CD4-positive, alpha-beta T cell treated with Interleukin-2 at 100 ng/mL for 4 hours (primary cell): ENCODE results near the gene PCLO.

Experiments
- DNase-seq: peaks from one replicate; pipeline ENCODE4 v3.0.0-alpha.2; 2020; ENCODE audit warnings: low spot score

The PCLO gene

GRCh38 chr7:82839063-82839462 is 323.6 kb downstream of the PCLO start:
- no peak for DNase-seq

GRCh38 chr7:82838314-82838713 is 324.4 kb downstream of the PCLO start:
- DNase-seq: no peak

GRCh38 chr7:82823073-82823472 is 339.6 kb downstream of the PCLO start:
- no peak for DNase-seq

GRCh38 chr7:82821037-82821436 is 341.6 kb downstream of the PCLO start:
- no peak for DNase-seq

GRCh38 chr7:82818171-82818570 is 344.5 kb downstream of the PCLO start:
- DNase-seq: no peak

- no peak for DNase-seq
These were observed 346.4 kb downstream of the PCLO start for GRCh38 chr7:82816272-82816671.

GRCh38 chr7:82810558-82811259 is 352.0 kb downstream of the PCLO start:
- DNase-seq: no peak

- no peak for DNase-seq
These were observed 354.1 kb downstream of the PCLO start for GRCh38 chr7:82808633-82809032.

GRCh38 chr7:82805527-82805960 is 357.1 kb downstream of the PCLO start:
- no peak for DNase-seq

- DNase-seq: no peak
These were observed 359.3 kb downstream of the PCLO start for GRCh38 chr7:82803411-82803810.

GRCh38 chr7:82789883-82790609 is 372.6 kb downstream of the PCLO start:
- DNase-seq: no peak

- DNase-seq: no peak
These were observed 384.7 kb downstream of the PCLO start for GRCh38 chr7:82778021-82778420.

- DNase-seq: no peak
These were observed 399.8 kb downstream of the PCLO start for GRCh38 chr7:82762880-82763279.

GRCh38 chr7:82760831-82761230 is 401.9 kb downstream of the PCLO start:
- no peak for DNase-seq

- DNase-seq: no peak
These were observed 402.6 kb downstream of the PCLO start for GRCh38 chr7:82760074-82760473.

GRCh38 chr7:82755705-82756551 is 406.8 kb downstream of the PCLO start:
- no peak for DNase-seq

GRCh38 chr7:82750007-82750406 is 412.7 kb downstream of the PCLO start:
- no peak for DNase-seq

GRCh38 chr7:82745820-82746219 is 416.9 kb downstream of the PCLO start:
- no peak for DNase-seq

- DNase-seq: no peak
These were observed 417.6 kb downstream of the PCLO start for GRCh38 chr7:82745117-82745516.

- no peak for DNase-seq
These were observed 420.5 kb downstream of the PCLO start for GRCh38 chr7:82742163-82742562.

- DNase-seq: no peak
These were observed 421.2 kb downstream of the PCLO start for GRCh38 chr7:82741493-82741892.

- DNase-seq: no peak
These were observed 422.3 kb downstream of the PCLO start for GRCh38 chr7:82740246-82740848.
